Ureter (tissue), 1 donor: ENCODE data around the gene TTLL13. TPM values are rescaled to one million over a fixed set of nuclear protein-coding genes. Genes with fewer than 3 reads are reported as not detected.

Source experiments
- DNase-seq: peaks from one replicate; pipeline ENCODE4 v3.0.0-alpha.2; 2020; ENCODE audit warnings: low spot score
- total RNA-seq: library from RNA; stranded (reverse); gene quantifications from one replicate; pipeline ENCODE4 v1.2.4, GENCODE V29; 2023
- donor health status: DM: yes; HTN: yes; CAD: no.

The TTLL13 gene
- total RNA-seq, 1 donor from 2014 or later, result 0.36 TPM

GRCh38 chr15:90217671-90218394, 31.5 kb upstream of the TTLL13 start:
- no peak for DNase-seq

GRCh38 chr15:90219421-90220141, 29.8 kb upstream of the TTLL13 start:
- no peak for DNase-seq

- peak; percentile 80 for DNase-seq
Observed at GRCh38 chr15:90221246-90221900, 28.0 kb upstream of the TTLL13 start.

- DNase-seq, result no peak
Observed at GRCh38 chr15:90222547-90222946, 26.8 kb upstream of the TTLL13 start.

- DNase-seq, result no peak
Observed at GRCh38 chr15:90223441-90224165, 25.8 kb upstream of the TTLL13 start.

- no peak for DNase-seq
Observed at GRCh38 chr15:90225047-90225446, 24.3 kb upstream of the TTLL13 start.

GRCh38 chr15:90225504-90226234, 23.7 kb upstream of the TTLL13 start:
- no peak for DNase-seq

GRCh38 chr15:90227336-90227735, 22.0 kb upstream of the TTLL13 start:
- no peak for DNase-seq

- no peak for DNase-seq
Observed at GRCh38 chr15:90227816-90228772, 21.3 kb upstream of the TTLL13 start.

- no peak for DNase-seq
Observed at GRCh38 chr15:90228960-90229359, 20.4 kb upstream of the TTLL13 start.

GRCh38 chr15:90230071-90230494, 19.3 kb upstream of the TTLL13 start:
- no peak for DNase-seq

- no peak for DNase-seq
Observed at GRCh38 chr15:90230610-90231009, 18.7 kb upstream of the TTLL13 start.

- DNase-seq, result no peak
Observed at GRCh38 chr15:90231028-90232017, 18.0 kb upstream of the TTLL13 start.

- no peak for DNase-seq
Observed at GRCh38 chr15:90232196-90232595, 17.2 kb upstream of the TTLL13 start.

- DNase-seq, result no peak
Observed at GRCh38 chr15:90232941-90233386, 16.4 kb upstream of the TTLL13 start.

GRCh38 chr15:90233387-90234095, 15.8 kb upstream of the TTLL13 start, which contains the start of gene CIB1:
Gene CIB1 (minus strand): TSS chr15:90233941. CDS start chr15:90233885, 56 bp downstream.
- DNase-seq, result peak; percentile 98

GRCh38 chr15:90234096-90234988, 15.0 kb upstream of the TTLL13 start, which contains the start of gene GDPGP1:
Gene GDPGP1 (plus strand): TSS chr15:90234209. CDS start chr15:90240909, 6,700 bp downstream.
- no peak for DNase-seq
